GM19463 (cell line): ENCODE results near the gene KRT82.
"Not testable (repeated sequence)": the region's sequence is repeated elsewhere in the genome, so short reads cannot be mapped to it uniquely, and the experiment has no call there.

Experiments used
- ATAC-seq: cut with Tn5 transposase; IDR thresholded peaks from one replicate; pipeline ENCODE4 v1.9.1; 2021; ENCODE audit warnings: mild to moderate bottlenecking, moderate library complexity; ENCODE audit not compliant: unreplicated experiment

Gene KRT82

DNA sequence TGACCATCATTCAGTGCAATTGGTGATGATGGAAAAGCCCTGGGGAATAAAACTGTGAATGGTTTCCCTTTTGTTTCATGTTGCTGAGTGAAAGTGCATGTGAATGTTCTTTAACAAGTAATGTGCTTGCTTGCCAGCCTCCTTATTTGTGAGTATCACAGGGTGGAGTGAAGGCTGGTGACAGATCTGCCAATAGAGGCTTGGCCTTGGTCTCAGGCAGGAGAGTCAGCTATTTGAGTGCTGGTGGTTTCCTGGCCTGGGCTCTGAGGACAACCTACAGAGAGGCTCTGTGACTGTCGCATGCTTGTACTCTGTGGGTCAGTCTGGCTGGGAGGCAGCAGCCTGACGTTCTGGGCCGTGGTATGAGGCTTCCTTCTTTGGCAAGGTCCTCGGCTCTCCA, 59.5 kb downstream of the KRT82 start:
- no peak for ATAC-seq

DNA sequence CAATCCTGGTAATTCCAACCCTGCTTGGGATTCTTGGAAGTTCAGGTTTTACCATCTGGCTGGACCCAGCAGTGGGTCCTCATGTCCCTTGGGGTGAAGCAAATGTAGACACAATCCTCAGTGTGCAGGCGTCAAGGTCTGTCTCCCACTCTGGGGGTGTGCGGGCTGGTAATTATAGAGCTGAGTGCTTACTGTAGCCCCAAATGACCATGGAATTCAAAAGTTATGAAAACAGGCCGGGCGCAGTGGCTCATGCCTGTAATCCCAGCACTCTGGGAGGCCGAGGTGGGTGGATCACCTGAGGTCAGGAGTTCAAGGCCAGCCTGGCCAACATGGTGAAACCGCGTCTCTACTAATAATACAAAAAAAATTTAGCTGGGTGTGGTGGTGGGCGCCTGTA, 61.1 kb downstream of the KRT82 start:
- ATAC-seq = not testable (repeated sequence)

DNA sequence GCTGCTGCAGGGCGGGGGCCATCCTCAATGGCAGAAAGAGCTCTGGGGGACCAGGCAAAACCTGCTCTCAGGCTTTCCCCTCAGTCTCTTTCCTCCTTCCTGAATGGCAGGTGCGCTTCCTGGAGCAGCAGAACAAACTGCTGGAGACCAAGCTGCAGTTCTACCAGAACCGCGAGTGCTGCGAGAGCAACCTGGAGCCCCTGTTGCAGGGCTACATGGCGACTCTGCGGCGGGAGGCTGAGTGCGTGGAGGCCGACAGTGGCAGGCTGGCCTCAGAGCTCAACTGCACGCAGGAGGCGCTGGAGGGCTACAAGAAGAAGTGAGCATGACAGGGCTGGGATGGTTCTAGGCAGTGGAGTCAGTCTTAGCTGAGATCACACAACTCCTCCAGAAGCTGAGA, 62.0 kb downstream of the KRT82 start:
- no peak for ATAC-seq
